ENCODE measurements around the gene POLK. TPM values are rescaled to one million over a fixed set of nuclear protein-coding genes. Genes with fewer than 3 reads are reported as not detected.
"Not testable (repeated sequence)": the region's sequence is repeated elsewhere in the genome, so short reads cannot be mapped to it uniquely, and the experiment has no call there.

The POLK gene
- total RNA-seq, 1 donor: 50.1 TPM

DNA sequence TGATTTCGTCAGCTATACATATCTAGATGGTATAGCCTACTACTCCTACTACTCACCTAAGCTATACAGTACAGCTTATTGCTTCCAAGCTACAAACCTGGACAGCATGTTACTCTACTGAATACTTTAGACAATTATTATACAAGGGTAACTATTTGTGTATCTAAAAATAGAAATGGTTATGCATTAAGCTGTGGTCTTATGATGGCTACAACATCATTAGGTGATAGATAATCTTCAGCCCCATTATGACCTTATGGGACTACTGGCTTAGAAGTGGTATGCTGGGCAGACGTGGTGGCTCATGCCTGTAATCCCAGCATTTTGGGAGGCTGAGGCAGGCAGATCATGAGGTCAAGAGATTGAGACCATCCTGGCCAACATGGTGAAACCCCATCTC lies 40.5 kb upstream of the POLK start:
- no peak overlapping the region for H3K4me3 ChIP-seq (ENCODE audit: low read depth, low read length)
- TF ChIP-seq, protein P1, sequence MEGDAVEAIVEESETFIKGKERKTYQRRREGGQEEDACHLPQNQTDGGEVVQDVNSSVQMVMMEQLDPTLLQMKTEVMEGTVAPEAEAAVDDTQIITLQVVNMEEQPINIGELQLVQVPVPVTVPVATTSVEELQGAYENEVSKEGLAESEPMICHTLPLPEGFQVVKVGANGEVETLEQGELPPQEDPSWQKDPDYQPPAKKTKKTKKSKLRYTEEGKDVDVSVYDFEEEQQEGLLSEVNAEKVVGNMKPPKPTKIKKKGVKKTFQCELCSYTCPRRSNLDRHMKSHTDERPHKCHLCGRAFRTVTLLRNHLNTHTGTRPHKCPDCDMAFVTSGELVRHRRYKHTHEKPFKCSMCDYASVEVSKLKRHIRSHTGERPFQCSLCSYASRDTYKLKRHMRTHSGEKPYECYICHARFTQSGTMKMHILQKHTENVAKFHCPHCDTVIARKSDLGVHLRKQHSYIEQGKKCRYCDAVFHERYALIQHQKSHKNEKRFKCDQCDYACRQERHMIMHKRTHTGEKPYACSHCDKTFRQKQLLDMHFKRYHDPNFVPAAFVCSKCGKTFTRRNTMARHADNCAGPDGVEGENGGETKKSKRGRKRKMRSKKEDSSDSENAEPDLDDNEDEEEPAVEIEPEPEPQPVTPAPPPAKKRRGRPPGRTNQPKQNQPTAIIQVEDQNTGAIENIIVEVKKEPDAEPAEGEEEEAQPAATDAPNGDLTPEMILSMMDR (IDR thresholded peaks at IDR 0.05; ENCODE audit: insufficient read depth, low read depth, low read length): no peak

DNA sequence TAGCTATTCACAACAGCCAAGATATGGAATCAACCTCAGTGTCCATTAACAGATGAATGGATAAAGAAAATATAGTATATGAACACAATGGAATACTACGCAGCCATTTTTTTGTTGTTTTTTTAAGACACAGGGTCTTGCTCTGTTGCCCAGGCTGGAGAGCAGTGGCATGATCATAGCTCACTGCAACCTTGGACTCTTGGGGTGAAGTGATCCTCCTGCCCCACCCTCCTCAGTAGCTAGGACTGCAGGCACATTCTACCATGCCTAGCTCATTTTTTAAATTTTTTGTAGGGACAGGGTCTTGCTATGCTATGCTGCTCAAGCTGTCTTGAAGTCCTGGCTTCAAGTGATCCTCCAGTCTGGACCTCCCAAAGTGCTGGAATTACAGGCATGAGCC lies 38.7 kb upstream of the POLK start:
- TF ChIP-seq, protein P1 (IDR thresholded peaks at IDR 0.05; ENCODE audit: insufficient read depth, low read depth, low read length): no peak
- no peak for DNase-seq (ENCODE audit: low read depth)
- no peak overlapping the region for H3K4me3 ChIP-seq (ENCODE audit: low read depth, low read length)

More for the DNA sequence above, 40.5 kb upstream of the POLK start:
- DNase-seq (ENCODE audit: low read depth): no peak

GRCh38 chr5:75473463-75473862 lies 38.2 kb upstream of the POLK start:
- TF ChIP-seq, protein P1 (IDR thresholded peaks at IDR 0.05; ENCODE audit: insufficient read depth, low read depth, low read length): no peak
- no peak for DNase-seq (ENCODE audit: low read depth)
- no peak overlapping the region for H3K4me3 ChIP-seq (ENCODE audit: low read depth, low read length)

DNA sequence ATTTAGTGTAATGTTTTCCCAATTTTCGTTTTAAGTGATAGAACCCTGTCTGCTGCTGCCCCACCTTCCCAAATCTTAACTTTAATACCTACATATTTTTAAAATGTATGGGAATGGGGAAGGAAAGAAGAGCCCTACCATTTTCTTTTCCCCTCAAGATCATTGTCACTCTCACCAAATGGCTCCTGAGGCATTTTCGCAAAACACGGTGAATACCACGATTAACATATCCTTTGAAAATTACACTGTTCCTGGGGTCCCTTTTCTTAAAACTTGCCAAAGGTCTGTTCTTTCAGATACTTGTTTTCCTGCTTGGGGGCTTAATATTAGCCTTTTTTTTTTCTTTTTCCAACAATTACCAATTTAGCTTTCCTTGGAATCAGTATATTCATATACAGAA lies 36.3 kb upstream of the POLK start:
- TF ChIP-seq, protein P1 (IDR thresholded peaks at IDR 0.05; ENCODE audit: insufficient read depth, low read depth, low read length): no peak
- DNase-seq (ENCODE audit: low read depth): no peak
- no peak overlapping the region for H3K4me3 ChIP-seq (ENCODE audit: low read depth, low read length)

- TF ChIP-seq, protein P1 (IDR thresholded peaks at IDR 0.05; ENCODE audit: insufficient read depth, low read depth, low read length): no peak
- no peak overlapping the region for H3K4me3 ChIP-seq (ENCODE audit: low read depth, low read length)
- no peak for DNase-seq (ENCODE audit: low read depth)
These were observed 30.7 kb upstream of the POLK start for GRCh38 chr5:75481024-75481423.

GRCh38 chr5:75482482-75482881 lies 29.2 kb upstream of the POLK start:
- H3K4me3 ChIP-seq (ENCODE audit: low read depth, low read length): no peak overlapping the region
- TF ChIP-seq, protein P1 (IDR thresholded peaks at IDR 0.05; ENCODE audit: insufficient read depth, low read depth, low read length): no peak
- DNase-seq (ENCODE audit: low read depth): no peak

DNA sequence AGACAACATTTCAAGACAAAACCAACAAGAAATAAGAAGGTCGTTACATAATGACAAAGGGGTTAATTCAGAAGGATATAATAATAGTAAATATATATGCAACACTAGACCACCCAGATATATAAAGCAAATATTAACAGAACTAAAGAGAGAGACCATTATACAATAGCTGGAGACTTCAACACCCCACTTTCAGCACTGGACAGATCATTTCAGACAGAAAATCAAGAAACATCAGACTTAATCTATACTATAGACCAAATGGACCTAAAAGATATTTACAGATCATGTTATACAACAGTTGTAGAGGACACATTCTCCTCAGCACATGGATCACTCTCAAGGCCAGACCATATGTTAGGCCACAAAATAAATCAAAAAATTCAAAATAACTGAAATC lies 27.1 kb upstream of the POLK start:
- TF ChIP-seq, protein P1 (IDR thresholded peaks at IDR 0.05; ENCODE audit: insufficient read depth, low read depth, low read length): no peak
- no peak for DNase-seq (ENCODE audit: low read depth)
- no peak overlapping the region for H3K4me3 ChIP-seq (ENCODE audit: low read depth, low read length)

GRCh38 chr5:75489847-75490246 lies 21.8 kb upstream of the POLK start:
- DNase-seq (ENCODE audit: low read depth): not testable (repeated sequence)

More at GRCh38 chr5:75489847-75490246, 21.8 kb upstream of the POLK start:
- H3K4me3 ChIP-seq (ENCODE audit: low read depth, low read length): not testable (repeated sequence)

Data from fibroblast of villous mesenchyme (primary cell).